Hepatic stellate cell (primary cell): ENCODE measurements around the gene CERS3.

ENCODE experiments used
- DNase-seq: peaks from one replicate; pipeline ENCODE4 v3.0.0; 2011; ENCODE audit warnings: low spot score

CERS3 gene

GRCh38 chr15:100383302-100384107 is 145.2 kb downstream of the CERS3 start:
- DNase-seq, result no peak

DNA sequence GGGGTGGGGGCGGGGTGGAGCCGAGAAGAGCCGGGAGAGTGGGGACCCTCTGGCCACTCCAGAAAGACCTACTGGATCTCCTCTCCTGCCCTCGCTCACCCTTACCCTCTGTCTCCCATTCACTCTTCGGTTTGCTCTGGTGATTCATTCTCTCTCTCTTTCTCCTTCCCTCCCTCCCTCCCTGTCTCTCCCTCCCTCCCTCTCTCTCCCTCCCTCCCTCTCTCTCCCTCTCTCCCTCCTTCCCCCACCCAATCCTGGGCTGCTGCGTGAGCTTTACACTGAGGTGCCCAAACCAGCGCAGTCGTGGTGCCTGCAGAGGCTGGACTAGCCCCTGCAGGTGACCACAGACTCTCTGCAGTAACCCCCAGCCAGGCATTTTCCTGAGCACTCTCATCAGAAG is 154.8 kb downstream of the CERS3 start:
- no peak for DNase-seq

- no peak for DNase-seq
Measured at GRCh38 chr15:100373120-100373896, 155.4 kb downstream of the CERS3 start.

- DNase-seq, result no peak
Measured at GRCh38 chr15:100372739-100373119, 156.0 kb downstream of the CERS3 start.

DNA sequence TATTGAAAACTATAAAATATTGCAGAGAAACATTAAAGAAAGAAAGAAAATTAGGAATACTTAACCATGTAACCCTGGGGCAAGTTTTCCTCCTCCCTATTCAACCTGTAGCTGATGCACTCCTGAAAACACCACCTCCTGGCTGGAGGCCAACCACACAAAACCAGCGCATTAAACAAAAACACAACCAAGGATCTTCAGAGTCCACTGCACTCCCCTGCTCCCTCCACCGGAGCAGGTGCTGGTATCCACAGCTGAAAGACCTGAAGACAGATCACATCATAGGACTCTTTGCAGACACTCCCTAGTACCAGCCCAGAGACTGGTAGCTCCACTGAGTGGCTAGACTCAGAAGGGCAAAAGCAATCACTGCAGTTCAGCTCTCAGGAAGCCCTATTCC is 173.4 kb downstream of the CERS3 start:
- no peak for DNase-seq

DNA sequence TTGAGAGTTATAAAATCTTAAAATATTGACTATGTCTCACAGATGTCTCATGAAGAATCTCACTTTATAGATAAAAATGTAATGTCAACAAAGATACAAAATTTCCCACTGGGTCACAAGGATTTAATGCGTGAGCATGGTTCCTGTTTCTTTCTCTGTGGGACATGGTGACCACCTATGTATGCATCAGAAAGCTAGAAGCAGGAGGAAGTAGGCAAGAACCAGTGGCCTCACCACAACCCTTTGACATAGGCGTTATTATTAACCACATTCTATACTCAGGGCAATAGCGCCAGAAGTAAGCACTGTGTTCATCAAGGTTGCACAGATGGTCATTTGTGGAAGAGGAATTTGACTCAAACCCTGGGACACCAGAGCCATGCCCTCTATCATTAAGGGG is 175.3 kb downstream of the CERS3 start:
- DNase-seq, result no peak

DNA sequence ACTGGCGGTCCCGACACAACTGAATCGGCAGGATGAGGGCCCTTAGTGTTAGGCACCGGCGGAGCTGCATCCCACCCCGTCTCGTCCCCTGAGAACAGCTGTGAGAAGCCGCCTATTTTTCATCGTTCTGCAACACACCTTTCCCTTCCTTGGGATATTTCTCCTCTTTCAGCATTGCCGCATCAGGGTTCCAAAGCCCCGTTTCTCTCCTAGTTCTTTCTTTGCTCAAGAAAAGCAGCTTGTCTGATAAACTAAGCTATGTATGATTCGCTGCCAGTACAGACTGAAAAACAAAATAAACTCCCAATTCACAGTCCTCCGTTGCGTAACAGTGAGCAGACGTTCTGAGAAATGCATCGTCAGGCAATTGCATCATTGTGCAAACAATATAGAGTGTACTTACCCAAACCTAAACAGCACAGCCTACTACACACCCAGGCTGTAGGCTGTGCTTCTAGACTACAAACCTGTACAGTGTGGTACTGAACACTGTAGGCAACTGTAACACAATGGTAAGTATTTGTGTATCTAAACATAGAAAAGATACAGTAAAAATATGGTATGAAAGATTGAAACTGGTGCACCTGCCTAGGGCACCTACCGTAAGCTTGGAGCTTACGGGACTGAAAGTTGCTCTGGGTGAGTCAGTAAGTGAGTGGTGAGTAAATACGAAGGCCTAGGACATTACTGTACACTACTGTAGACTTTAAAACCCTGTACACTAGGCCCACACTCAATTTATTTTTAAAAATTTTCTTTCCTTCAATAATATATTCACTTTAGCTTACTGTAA is 178.1 kb downstream of the CERS3 start:
- peak; percentile 16 for DNase-seq
